NCI-H146 (cell line): ENCODE measurements around the gene FBXL13.
"Not testable (repeated sequence)": the region's sequence is repeated elsewhere in the genome, so short reads cannot be mapped to it uniquely, and the experiment has no call there.

Experiments
- DNase-seq: peaks from one replicate; lab custom pipeline; 2025; lab: John Stamatoyannopoulos, UW

The FBXL13 gene

DNA sequence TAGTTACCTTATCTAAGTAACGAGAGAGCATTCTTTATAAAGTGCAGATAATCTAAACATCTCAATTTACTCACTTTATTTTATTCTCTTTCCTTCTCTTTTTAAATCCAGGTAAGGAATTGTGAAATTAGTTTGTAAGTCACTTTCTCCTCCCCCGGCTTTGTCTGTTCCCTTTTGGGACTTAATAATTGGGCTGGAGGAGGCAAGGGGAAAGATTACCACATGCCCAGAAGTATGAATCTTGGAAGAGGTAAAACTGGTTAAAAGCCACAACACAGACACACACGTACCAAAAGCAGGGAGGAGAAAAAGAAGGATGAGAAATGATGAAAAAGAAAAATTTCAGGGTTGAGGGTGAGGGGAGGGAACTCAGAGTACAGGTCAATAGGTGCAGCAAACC is 225.1 kb downstream of the FBXL13 start:
- DNase-seq, result no peak

DNA sequence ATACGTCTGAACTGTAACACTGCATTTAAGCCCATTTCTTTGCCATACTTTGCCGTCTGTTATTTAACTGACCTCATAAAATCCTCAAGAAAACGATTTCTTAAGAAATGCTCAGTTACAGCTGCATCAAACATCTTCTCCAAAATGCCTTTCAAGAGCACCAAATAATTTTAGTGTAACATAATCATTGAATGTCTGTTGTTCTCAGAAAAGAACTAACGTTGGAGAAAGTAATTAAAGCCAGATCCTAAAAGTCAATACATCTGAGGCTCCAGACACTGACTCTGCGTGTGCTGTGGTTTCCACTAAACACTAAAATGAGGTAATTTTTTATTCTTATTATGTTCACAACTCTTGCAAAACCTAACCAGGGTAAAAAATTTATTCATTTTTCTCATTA is 225.5 kb downstream of the FBXL13 start:
- no peak for DNase-seq

DNA sequence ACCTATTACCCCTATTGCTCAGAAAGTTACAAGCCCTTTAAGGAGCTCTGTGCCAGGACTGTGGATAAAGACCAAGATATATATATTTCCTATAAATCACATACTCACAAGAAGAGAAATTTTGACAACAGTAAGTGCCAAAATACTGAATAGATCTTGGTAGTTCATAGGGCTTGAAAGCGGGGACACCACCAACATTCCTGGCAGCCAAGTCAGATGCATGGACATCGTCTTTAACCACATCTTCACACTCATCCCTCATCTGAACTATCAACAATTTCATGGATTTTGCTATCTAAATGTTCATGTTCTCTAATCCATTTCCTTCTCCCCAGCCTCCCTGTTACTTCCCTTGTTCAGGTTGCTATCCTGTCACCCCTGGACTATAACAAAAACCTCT is 229.2 kb downstream of the FBXL13 start:
- DNase-seq, result no peak

DNA sequence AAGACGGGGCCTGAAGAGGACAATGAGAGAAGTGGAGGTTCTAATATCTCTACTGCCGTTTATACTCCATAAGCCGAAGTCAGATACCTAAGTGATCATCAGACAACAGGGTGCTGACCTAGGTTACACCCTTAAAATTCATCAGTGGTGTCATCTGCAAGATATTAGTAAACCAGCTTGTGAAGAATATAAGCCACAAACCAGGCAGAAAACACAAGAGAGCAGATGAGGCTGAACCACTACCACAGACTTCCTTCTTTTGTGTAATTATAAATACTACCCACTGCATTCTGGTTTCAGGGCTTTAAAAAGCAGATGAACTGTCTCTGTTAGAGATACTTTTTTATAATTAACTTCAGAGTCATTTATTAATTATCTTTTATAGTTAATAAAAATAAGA is 230.7 kb downstream of the FBXL13 start:
- DNase-seq, result no peak

DNA sequence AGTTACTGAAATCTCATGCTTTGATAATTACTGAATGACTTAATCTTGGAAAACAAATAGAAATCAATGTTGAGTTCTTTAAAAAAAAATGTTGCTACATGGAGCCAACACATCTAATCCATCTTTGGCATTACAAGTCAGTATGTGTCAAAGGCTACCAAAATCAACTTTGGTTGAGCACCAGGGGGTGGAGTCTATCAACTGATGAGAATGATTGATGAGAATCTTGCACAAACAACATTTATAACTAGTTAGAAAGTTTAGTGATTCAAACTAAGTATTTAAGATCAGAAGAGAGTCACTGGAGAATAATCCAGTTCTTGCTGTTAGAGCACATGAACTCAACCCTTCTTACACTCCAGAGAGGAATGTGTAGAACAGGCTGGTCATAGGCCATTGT is 232.3 kb downstream of the FBXL13 start:
- no peak for DNase-seq

DNA sequence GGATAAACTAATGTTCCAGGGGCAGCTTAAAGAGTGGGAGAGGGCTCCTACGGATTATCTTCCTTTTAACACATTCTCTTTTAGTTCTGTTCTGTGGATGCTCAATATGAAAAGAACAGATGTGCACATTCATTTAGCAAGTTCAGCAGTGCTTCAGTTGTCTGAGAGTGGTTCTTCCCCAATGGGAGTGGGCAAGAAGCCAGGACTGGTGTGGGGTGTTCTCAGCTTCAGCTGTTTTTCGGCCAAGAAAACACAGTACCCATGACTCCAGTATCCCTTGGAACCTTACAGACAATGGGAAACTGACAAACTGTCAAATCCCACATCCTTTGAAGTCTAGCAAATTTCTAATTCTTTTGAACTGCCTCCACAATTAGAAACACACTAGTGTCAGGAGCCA is 233.3 kb downstream of the FBXL13 start:
- DNase-seq, result no peak

DNA sequence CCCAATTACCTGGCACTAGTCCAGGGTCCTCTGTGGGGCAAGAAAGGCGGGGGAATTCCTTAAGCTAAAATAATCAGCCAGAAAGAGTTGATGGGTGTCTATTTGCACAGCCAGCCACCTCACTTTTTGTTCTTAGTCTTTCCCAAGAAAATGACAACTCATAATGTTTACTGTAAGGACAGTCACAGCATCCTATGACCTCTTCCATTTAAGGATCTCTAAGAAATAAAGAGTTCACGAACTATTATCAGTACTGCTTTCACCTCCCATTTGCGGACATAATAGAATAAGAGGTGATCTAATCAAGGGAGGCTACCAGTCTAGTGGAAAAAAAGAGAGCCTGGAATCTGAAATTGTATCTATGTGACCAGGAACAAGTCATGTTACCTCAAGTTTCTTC is 234.2 kb downstream of the FBXL13 start:
- DNase-seq, result no peak

DNA sequence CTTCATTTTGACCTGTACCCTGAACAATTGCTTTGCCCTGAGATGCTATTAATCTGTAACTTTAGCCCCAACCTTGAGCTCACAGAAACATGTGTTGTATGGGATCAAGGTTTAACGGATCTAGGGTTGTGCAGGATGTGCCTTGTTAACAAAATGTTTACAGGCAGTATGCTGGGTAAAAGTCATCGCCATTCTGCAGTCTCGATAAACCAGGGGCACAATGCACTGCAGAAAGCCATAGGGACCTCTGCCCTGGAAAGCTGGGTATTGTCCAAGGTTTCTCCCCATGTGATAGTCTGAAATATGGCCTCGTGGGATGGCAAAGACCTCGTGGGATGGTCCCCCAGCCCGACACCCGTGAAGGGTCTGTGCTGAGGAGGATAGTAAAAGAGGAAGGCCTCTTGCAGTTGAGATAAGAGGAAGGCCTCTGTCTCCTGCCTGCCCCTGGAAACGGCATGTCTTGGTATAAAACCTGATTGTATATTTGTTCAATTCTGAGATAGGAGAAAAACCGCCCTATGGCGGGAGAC is 236.0 kb downstream of the FBXL13 start:
- not testable (repeated sequence) for DNase-seq

DNA sequence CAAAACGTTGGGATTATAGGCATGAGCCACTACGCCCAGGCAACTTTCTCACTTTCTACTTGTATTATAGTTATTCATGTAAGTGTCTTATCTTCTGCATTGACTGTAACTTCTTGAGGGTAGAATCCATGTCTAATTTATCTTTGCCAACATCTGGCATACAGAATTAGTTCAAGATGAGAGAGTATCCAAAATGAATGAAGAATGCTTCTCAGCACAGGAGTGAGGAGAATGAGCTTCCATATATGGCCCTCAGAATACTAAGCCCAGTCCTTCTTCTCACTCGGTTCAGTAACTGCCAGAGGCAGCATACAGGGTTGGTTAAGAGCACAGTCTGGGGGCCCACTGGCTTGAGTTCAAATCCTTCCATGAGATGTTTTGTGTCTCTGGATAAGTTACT is 236.8 kb downstream of the FBXL13 start:
- DNase-seq, result no peak

DNA sequence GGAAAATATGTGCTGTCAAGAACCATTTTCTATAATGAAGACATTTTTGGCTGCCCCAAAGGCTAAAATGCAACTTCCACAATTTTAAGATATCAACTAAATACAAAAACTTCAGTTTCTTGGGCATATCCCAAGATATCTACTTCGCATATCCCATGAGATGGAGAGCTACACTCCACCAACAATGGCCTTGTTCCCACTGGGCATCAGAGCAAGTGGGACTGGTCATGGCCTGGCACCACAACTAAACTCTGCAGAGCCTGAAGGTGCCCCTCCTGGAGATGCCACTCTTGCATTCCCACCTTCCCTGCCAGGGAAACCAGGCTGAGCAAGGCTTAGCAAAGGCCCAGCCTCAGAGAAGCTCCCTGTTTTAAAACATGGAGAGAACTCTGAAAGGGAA is 237.6 kb downstream of the FBXL13 start:
- DNase-seq, result no peak

DNA sequence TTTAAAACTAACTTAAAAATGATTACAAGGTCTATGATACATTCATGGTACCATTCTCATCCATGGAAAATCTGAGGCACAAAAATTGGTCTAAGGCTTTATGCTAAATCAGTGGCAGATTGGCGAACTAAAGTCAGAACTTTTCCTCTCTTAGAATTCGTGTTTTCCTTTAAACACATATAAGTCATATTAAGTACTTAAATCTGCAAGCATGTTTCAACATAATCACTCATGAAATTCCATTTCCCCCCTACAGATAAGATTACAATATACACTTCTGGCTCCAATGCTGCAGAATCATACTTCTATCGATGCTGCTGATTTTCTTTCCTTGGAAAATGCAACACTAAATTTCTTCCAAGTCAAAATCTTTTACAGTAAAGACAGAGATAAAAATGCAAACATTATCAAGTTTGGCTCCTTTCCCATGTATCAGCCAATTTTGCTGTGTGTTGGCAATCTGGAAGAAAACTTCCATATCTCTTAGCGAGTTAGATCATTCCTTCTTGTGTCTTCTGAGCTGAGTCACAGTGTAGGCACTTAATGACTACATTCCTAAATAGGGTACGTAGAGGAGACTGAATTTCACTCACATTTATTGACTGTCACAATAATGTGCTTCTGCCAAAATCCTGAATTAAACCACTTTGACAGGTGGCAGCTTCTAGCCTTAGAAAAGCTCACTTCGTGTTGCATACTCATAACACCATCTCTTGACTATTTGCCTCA is 238.2 kb downstream of the FBXL13 start:
- DNase-seq, result no peak

DNA sequence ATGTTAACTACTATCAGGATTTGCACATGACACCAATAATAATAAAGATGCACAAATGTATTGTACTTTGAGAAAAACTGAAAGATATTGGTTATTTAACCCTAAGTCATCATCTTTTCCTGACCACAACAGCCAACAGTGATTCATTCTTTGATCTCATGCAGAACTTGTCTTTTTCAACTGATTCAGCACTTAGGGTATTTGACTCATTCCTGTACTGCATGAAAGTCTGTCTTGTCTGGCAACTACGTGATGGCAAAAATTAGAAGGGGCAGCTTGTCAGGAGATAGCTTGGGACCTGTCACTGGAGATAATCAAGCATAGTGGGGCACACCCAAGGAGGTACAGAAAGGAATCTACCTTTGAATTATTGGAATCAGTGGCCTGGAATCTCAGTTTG is 239.6 kb downstream of the FBXL13 start:
- DNase-seq, result no peak

DNA sequence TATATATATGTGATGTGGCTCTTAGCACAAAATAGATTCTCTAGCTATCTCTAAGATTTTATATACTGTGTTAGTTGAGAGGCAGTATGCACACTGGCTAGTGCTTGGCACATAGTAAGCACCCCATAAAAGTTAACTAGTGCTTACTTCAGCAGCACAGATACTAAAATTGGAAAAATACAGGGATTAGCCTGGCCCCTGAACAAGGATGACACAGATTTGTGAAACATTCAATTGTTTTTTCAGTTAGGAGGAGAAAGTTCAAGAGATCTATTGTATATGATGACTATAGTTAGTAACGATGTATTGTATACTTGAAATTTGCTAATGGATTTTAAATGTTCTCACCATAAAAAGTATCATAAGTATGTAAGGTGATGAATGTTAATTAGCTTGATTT is 240.1 kb downstream of the FBXL13 start:
- DNase-seq, result no peak

DNA sequence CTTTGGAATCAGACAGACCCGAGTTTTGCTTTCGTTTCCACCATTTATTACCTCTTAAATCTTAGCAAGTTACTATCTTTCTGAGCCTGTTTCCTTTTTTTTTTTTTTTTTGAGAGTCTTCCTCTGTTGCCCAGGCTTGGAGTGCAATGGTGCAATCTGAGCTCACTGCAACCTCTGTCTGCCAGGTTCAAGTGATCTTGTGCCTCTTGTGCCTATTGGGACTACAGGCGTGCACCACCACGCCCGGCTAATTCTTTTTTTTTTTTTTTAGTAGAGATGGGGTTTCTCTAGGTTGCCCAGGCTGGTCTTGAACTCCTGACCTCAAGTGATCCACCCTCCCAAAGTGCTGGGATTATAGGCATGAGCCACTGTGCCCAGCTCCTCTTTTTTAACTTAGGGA is 241.3 kb downstream of the FBXL13 start:
- no peak for DNase-seq

DNA sequence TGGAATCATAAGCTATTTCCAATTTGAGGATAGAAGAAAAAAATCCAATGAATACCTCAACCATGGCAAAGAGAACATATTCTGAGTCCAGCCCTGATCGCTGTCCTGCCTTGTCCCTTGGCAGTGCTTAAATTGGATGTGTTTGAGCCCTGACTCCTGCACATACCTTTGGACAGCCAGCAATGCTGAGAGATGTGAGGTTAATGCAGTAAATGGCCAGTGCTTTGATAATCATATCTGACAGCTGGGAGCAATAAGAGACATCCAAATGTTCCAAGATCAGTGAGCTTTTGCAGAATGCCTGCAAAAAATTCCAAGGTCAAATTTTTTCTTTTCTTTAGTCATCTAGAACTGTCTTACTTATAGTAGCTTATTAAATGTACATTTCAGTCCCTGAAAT is 241.9 kb downstream of the FBXL13 start:
- DNase-seq, result no peak

DNA sequence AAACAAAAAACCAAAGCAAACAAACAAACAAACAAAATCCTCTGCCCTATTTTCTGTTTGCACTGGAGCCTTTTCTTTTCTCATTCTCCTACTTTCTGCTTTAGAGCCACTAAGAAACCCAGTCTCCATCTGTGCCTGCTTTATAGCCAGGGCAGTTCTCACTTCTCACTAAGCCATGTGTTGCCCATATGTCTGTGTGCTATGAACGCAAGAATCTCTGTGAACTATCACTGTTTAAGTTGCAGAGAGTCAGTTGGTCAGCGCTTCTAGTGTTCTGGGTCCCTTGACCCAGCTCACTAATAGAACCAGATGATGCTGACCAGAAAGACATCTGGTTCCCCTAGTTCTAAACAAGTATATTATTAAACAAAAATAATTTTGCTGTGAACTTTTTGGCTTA is 244.4 kb downstream of the FBXL13 start:
- no peak for DNase-seq

DNA sequence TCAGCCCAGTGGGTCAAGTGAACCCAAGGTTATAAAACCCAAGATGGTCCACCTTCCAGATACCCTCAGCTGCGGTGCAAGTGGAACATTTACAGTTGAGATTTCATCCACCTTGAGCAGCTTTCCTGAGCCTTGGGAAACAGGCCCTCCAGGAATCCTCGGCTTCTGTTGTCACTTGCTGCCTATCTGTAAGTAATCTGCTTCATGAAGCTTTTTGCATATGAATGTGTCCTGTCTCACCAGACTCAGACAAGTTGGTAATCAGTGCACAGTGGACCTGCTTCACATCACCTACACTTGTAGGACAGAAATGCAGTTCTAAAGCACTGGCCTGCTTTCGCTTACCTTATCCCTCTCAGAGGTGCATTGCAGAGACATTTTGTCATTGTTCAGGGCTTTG is 245.5 kb downstream of the FBXL13 start:
- DNase-seq, result no peak

DNA sequence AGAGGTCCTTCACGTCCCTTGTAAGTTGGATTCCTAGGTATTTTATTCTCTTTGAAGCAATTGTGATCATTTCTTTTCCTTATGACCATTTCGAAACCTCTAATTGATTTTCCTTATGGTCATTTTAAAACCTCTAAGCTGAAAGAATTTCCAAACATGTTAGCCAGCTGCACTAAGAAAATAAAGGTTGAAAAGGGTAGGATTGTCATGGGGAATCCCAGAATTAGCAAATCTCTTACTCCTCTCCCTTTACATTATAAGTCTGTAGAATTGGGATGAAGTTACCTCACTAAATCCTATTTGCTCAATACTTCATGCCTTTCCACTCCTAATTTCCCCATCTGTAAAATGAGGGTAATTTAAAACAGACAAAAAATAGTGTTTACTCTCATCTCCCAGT is 246.3 kb downstream of the FBXL13 start:
- no peak for DNase-seq

DNA sequence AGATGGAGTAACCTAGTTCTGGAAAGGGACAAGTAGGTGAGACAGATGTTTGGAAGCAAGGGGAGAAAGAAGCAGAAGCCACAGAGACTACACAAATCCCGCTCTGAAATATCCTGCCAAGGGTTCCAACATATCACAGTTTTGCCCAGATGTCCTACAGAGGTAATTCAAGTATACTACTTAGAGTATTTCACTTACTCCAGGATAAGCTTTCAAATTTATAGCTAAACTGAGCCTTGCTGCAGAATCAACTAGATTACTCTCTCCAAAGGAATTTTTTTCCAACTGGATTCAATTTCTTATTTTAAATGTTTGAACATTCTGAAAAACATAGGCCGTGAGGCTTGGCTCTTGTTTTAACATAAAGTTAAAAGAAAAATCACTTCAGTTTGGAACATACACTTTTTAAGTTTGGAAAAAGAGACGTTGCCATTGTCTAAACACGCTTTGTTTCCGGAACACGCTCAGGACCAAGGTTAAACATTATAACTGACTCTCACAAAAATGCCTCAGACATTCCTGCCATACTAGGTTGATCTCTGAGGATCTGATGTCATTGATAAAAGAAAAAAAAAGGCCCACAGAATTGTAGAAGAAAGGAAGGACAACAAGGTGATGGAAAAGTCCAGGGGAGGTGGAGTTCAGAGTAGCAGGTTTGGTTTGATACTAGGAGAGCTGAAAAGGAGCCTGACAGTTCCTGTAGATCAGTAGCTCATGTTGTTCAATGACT is 251.0 kb downstream of the FBXL13 start:
- no peak for DNase-seq

DNA sequence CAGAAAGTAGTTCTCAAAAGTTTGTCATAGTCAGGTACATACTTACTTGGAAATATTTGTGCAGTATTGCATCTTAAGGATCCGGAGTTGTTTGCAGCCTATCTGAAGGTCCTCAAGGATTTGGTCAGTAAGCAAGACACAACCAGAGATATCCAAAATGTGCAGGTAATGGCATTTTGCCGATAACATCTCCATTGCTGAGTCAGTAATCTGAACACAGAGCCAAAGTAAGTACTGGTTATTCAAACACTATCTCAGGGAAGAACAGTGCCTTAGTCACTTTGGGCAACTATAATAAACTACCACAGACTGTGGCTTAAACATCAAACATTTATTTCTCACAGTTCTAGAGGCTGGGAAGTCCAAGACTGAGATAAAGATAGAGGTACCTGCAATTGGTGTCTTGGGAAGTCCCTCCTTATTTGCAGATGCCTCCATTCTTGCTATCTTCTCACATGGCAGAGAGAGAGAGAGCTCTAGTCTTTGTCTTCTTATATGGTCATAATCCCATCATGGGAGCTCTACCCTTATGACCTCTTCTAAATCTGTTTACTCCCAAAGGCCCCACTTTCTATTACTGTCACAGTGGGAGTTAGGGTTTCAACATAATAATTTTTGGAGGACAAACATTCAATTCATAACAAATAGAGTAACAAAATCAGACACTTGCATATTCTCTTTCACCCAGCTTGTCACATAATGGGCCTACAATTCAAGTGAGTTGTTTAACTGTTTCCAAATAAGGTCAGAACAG is 252.4 kb downstream of the FBXL13 start:
- DNase-seq, result no peak

DNA sequence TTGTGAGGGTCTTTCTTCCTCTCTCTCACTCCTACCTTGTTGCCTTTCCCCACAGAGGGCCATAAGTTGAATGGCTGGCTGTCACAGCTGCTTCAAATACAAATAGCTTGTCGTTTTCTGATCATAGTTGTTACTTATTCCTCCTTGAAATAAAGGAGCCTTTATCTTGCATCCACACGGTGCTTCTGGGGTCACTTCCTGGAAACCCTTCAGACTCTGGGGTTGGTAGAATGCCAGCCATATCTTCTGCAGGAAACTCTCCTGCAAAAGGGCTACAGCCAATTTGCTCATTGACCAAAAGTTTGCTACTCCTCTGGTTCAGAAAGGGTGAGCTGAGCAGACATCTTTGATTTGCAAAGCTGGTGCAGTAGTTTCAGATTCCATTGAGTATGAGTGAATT is 255.4 kb downstream of the FBXL13 start:
- DNase-seq, result no peak

DNA sequence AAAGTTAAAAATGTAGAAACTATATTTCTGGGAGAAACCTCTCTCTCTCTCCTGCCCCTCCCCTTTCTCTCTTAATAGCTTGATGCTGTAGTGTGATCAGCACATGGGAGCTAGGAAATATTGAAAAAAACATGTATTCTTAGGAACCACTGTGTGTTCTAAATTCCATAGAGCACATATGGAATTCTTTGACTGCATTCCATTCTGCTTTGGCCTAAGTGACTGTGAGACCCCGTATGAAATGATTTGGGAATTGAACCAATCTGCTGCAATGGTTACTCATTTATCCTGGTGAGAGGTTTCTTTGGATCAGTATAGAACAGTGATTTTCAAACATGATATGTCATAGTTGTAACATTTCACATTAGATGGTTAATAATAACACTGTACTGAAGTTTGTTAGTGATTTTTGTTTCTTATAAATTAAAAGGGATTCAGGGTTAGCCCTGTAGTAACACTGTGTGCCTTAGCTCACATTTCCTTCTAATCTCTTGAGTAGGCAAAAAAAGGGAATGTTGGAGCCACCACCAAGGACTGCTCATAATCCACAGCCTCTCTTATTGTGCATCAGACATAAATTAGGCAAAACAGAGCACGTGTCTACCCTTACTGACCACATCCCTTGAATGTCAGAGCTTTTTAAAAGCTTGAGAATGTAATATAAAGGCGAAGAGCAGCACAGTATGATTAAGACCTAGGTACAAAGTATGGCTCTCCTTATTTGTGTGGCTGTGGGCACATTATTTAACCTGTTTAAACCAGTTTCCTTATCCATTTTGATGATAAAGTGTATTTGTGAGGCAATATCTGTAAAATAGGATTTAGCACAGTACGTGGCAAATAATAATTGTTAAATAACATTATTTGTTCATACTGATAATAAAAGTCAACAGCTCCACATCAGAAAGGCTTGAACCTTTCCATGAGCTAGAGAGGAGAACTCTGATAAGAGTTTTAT is 256.7 kb downstream of the FBXL13 start:
- DNase-seq, result no peak
